SK-N-SH (cell line): ENCODE data around the gene FNDC3B. TPM values are rescaled to one million over a fixed set of nuclear protein-coding genes. Genes with fewer than 3 reads are reported as not detected.

Experiments
- CTCF ChIA-PET: fragments of 300-600, 350-600 bp; formaldehyde crosslinking; extraction: SDS; loops from one replicate; lab custom pipeline; 2021; lab: Yijun Ruan, JAX
- POLR2A ChIA-PET: fragments of 350-600 bp; sonication (Branson Sonifier 250); formaldehyde crosslinking; extraction: SDS; loops from one replicate; lab custom pipeline; 2020; ENCODE audit warnings: antibody characterized with exemption, inconsistent platforms; lab: Yijun Ruan, JAX
- DNase-seq: peaks from one replicate; pipeline ENCODE4 v3.0.0; 2012
- H2AFZ ChIP-seq: fragments of 200-600 bp; sonication (generic); 2 replicates; pipeline ENCODE4 v1.8.1; 2016; ENCODE audit warnings: antibody characterized with exemption, mild to moderate bottlenecking, low read depth
- H3F3A ChIP-seq: fragments of 200-600 bp; sonication (generic); replicated peaks from 2 replicates; pipeline ENCODE3; 2016; ENCODE audit warnings: antibody characterized with exemption, mild to moderate bottlenecking; ENCODE audit not compliant: insufficient read depth
- H3K27ac ChIP-seq, 2 experiments: fragments of 200-500 bp in 1 of 2; fragments of 200-600 bp in 1 of 2; sonication (Bioruptor generic) in 1 of 2; sonication (generic), shearing (Covaris generic) in 1 of 2; 2 replicates each; pipeline versions ENCODE4 v1.5.1 to v1.6.1; 2014 to 2016; ENCODE audit warnings: low read depth in 2 of 2, inconsistent platforms in 1 of 2, low read length in 1 of 2, mild to moderate bottlenecking in 1 of 2, mixed read lengths in 1 of 2
- H3K27me3 ChIP-seq: fragments of 200-600 bp; sonication (generic), shearing (Covaris generic); 2 replicates; pipeline ENCODE4 v1.6.1; 2016; ENCODE audit warnings: mixed run types; ENCODE audit not compliant: insufficient read depth
- H3K36me3 ChIP-seq, 2 experiments: fragments of 200-500 bp in 1 of 2; fragments of 200-600 bp in 1 of 2; sonication (Bioruptor generic) in 1 of 2; sonication (generic) in 1 of 2; replicated peaks in 1 of 2; 2 replicates each; pipeline versions ENCODE3 to v1.5.1; 2014 to 2016; ENCODE audit warnings: low read length in 1 of 2, mild to moderate bottlenecking in 1 of 2; ENCODE audit not compliant: insufficient read depth in 2 of 2, control insufficient read depth in 1 of 2
- H3K4me1 ChIP-seq, 2 experiments: fragments of 200-500 bp in 1 of 2; fragments of 200-600 bp in 1 of 2; sonication (Bioruptor generic) in 1 of 2; sonication (generic), shearing (Covaris generic) in 1 of 2; 2 replicates each; pipeline versions ENCODE4 v1.5.1 to v1.6.1; 2014 to 2016; ENCODE audit warnings: low read depth in 1 of 2, low read length in 1 of 2, mixed run types in 1 of 2; ENCODE audit not compliant: insufficient read depth in 2 of 2, control insufficient read depth in 1 of 2
- H3K4me2 ChIP-seq: fragments of 200-600 bp; sonication (generic), shearing (Covaris generic); 2 replicates; pipeline ENCODE4 v1.6.1; 2017; ENCODE audit warnings: mixed run types
- H3K4me3 ChIP-seq, 2 experiments: fragments of 200-500 bp in 1 of 2; fragments of 200-600 bp in 1 of 2; sonication (Bioruptor generic) in 1 of 2; sonication (generic), shearing (Covaris generic) in 1 of 2; 2 replicates each; pipeline versions ENCODE4 v1.5.1 to v1.8.1; 2014 to 2016; ENCODE audit warnings: low read depth in 2 of 2, inconsistent platforms in 1 of 2, low read length in 1 of 2, mild to moderate bottlenecking in 1 of 2, mixed read lengths in 1 of 2, moderate library complexity in 1 of 2
- H3K79me2 ChIP-seq: fragments of 200-600 bp; sonication (generic); 2 replicates; pipeline ENCODE4 v1.8.1; 2017; ENCODE audit warnings: mild to moderate bottlenecking; ENCODE audit not compliant: insufficient read depth
- H3K9ac ChIP-seq: fragments of 200-600 bp; sonication (generic); 2 replicates; pipeline ENCODE4 v1.6.1; 2017; ENCODE audit warnings: mixed run types
- H3K9me2 ChIP-seq: fragments of 200-600 bp; sonication (generic); 2 replicates; pipeline ENCODE4 v1.6.1; 2017; ENCODE audit warnings: mixed run types
- H3K9me3 ChIP-seq: fragments of 200-600 bp; sonication (generic); 2 replicates; pipeline ENCODE4 v1.6.1; 2017; ENCODE audit warnings: mixed run types, mild to moderate bottlenecking, moderate library complexity
- H4K20me1 ChIP-seq: fragments of 200-600 bp; sonication (generic); 2 replicates; pipeline ENCODE4 v1.6.1; 2017; ENCODE audit warnings: mild to moderate bottlenecking, mixed run types; ENCODE audit not compliant: insufficient read depth
- CHD2 ChIP-seq: fragments of 150-350 bp; IDR thresholded peaks from 2 replicates; pipeline ENCODE4 v1.6.1; 2018; ENCODE audit warnings: low read length; ENCODE audit not compliant: partially characterized antibody
- EZH2phosphoT487 ChIP-seq: fragments of 200-600 bp; sonication (generic); IDR thresholded peaks from 2 replicates; pipeline ENCODE4 v1.6.1; 2017; ENCODE audit warnings: low read depth, mixed run types, mild to moderate bottlenecking, antibody characterized with exemption, moderate library complexity, borderline replicate concordance
- FOXJ3 ChIP-seq: sonication (generic); formaldehyde crosslinking; IDR thresholded peaks from 2 replicates; pipeline ENCODE4 v1.5.1; 2020; ENCODE audit warnings: mild to moderate bottlenecking, missing genetic modification reagents
- IRF3 ChIP-seq: fragments of 150-350 bp; IDR thresholded peaks from 2 replicates; pipeline ENCODE4 v1.6.1; 2016; ENCODE audit warnings: mild to moderate bottlenecking, low read depth, low read length
- JUND ChIP-seq: IDR thresholded peaks from 2 replicates; pipeline ENCODE4 v1.4.0; 2012
- MEF2A ChIP-seq: IDR thresholded peaks from 2 replicates; pipeline ENCODE4 v1.4.0; 2012; ENCODE audit warnings: low read depth, borderline replicate concordance
- NFIC ChIP-seq: IDR thresholded peaks from 2 replicates; pipeline ENCODE4 v1.4.0; 2012; ENCODE audit warnings: borderline replicate concordance
- NRF1 ChIP-seq: IDR thresholded peaks from 2 replicates; pipeline ENCODE4 v1.6.1; 2012; ENCODE audit warnings: low read depth, mild to moderate bottlenecking, low read length
- PBX3 ChIP-seq: IDR thresholded peaks from 2 replicates; pipeline ENCODE4; 2012
- POLR2AphosphoS5 ChIP-seq: IDR thresholded peaks from 2 replicates; pipeline ENCODE4 v1.6.1; 2012; ENCODE audit warnings: low read depth, low read length
- RAD21 ChIP-seq: IDR thresholded peaks from 2 replicates; pipeline ENCODE4 v1.6.1; 2012; ENCODE audit warnings: mild to moderate bottlenecking, low read length
- RCOR1 ChIP-seq: fragments of 150-350 bp; IDR thresholded peaks from 2 replicates; pipeline ENCODE4 v1.6.1; 2017; ENCODE audit warnings: antibody characterized with exemption, low read length
- REST ChIP-seq: IDR thresholded peaks from 2 replicates; pipeline ENCODE4 v1.6.1; 2012; ENCODE audit warnings: mild to moderate bottlenecking, low read depth, low read length, moderate library complexity
- RFX5 ChIP-seq: IDR thresholded peaks from 2 replicates; pipeline ENCODE4 v1.6.1; 2012; ENCODE audit warnings: mild to moderate bottlenecking, improper control_type of control experiment, low read length
- SMC3 ChIP-seq: IDR thresholded peaks from 2 replicates; pipeline ENCODE4 v1.6.1; 2012; ENCODE audit warnings: low read depth, low read length, improper control_type of control experiment
- TCF12 ChIP-seq: IDR thresholded peaks from 2 replicates; pipeline ENCODE4 v1.4.0; 2012
- USF1 ChIP-seq: IDR thresholded peaks from 2 replicates; pipeline ENCODE4 v1.4.0; 2012; ENCODE audit warnings: low read depth, borderline replicate concordance
- YY1 ChIP-seq: IDR thresholded peaks from 2 replicates; pipeline ENCODE4 v1.4.0; 2012; ENCODE audit warnings: low read depth, mild to moderate bottlenecking
- WGBS: methylation state at CpG from one replicate; pipeline ENCODE4 v1.1.6; 2017; ENCODE audit warnings: low lambda C conversion rate; 5-methylcytosine and 5-hydroxymethylcytosine counted together
- polyA plus RNA-seq, 3 experiments: library from polyadenylated mRNA; depleted of rRNA; stranded (reverse); fragments of >200 nt; gene quantifications; 2 replicates each; pipeline ENCODE4 v1.2.3, GENCODE V29; 2012

The FNDC3B gene
- polyA plus RNA-seq, 1 of the 3 experiments (the other 2 are of a cell fraction): 10.4 TPM

GRCh38 chr3:172102883-172103310 lies 63.5 kb downstream of the FNDC3B start:
- peaks cover 0 to 14% of the 10 kb centered on the region in 2 experiments for H3K36me3 ChIP-seq
- H3K4me2 ChIP-seq: no peak overlapping the region
- H3K27me3 ChIP-seq: no peaks in the 10 kb centered on the region
- no peaks in the 10 kb centered on the region for H3K9me3 ChIP-seq
- peak overlapping the region in 1 of 2 experiments; percentile 38; a peak in 1 of 4 replicates for H3K27ac ChIP-seq
- no peak overlapping the region for H2AFZ ChIP-seq
- POLR2A ChIA-PET: no interaction called here
- 81% methylated on average over 3 of the region's 3 CpGs for WGBS
- CTCF ChIA-PET: interaction anchor here (1.2 to 2.0 kb wide), 2 partner anchors 13 to 230 kb away, joined by 3 to 5 read pairs; no protein-coding TSS in a partner anchor
- no peak overlapping the region for H3K4me3 ChIP-seq
- H4K20me1 ChIP-seq: peaks cover 98% of the 10 kb centered on the region
- TF ChIP-seq IRF3 (no peak), TCF12 (no peak), EZH2phosphoT487 (no peak), CHD2 (no peak), MEF2A (no peak), REST (no peak), RAD21 (no peak), USF1 (no peak), YY1 (no peak), JUND (no peak), SMC3 (no peak), RFX5 (no peak), NRF1 (no peak), RCOR1 (no peak), NFIC (no peak), POLR2AphosphoS5 (no peak), PBX3 (no peak), FOXJ3 (no peak)
- H3K9ac ChIP-seq: no peak overlapping the region
- no peak for DNase-seq
- no peaks in the 10 kb centered on the region for H3K9me2 ChIP-seq
- peaks cover 23% of the 10 kb centered on the region for H3F3A ChIP-seq
- peaks cover 100% of the 10 kb centered on the region for H3K79me2 ChIP-seq
- H3K4me1 ChIP-seq: peaks cover 7 to 34% of the 10 kb centered on the region in 2 experiments; a peak in 3 of 4 replicates
